ENCODE results near the gene GTPBP3.

The GTPBP3 gene

DNA sequence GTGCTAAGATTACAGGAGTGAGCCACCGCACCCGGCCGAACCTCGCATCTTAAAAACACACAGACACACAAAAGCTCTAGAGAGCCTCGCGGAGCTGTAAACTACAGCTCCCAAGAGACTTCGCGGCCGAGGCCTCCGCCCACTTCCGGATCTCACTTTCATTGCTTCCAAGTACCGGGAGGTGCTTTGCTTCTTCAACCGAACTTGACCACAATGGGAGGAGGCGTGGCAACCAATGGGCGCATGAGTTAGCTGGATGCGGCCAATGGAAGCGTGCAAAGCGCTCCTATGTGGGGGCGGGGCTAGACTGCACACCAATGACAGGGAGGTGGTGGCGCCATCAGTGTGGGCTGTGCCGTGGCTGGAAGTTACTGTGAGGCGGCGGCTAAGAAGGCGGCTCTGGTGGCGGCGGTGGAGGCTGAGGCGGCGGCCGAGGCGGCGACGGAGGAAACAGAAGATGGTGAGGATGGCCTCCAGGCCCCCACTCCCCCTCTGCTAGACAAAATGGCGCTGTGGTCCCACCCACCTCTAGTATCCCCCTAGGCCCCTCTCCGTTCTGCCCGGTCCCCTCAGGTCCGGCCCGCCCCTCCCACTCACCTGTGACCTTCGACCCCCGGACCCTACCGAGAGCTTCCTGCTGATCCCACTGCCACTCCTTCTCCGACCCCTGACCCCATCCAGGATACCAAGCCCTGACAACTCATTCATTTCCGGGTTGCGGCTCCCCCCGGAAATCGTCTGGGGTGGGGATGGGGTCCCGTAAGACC is 28.0 kb upstream of the GTPBP3 start, which contains the start of gene DDA1:
DDA1 (plus strand) TSS at position 366 of the 767 bp plus-strand sequence; CDS start at position 458, 92 bp downstream.
- DNase-seq (ENCODE audit: low spot score) = peak; percentile 98

DNA sequence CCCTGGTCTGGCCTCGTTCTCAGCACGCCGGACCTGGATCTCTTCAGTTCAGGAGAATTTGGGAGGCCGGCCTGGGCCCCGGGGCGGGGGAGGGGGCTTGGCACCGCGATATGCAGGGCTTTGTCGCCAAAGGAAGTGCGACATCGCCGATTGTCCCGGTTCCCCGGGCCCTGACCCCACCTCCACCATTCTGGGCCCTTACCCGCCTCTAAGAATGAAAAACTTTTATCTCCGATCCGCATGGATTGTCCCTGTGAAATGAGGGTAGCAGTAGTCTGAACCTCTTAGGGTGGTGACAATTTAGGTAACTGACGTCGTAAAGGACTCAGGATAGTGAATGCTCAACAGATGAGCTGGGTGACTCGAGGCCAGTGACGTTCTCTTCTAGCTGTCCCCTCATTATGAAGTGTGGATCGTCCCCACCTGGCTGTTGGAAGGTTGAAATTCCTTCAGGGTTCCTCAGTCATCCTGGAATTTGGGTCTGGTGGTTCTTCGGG is 27.3 kb upstream of the GTPBP3 start:
- DNase-seq (ENCODE audit: low spot score) = no peak

DNA sequence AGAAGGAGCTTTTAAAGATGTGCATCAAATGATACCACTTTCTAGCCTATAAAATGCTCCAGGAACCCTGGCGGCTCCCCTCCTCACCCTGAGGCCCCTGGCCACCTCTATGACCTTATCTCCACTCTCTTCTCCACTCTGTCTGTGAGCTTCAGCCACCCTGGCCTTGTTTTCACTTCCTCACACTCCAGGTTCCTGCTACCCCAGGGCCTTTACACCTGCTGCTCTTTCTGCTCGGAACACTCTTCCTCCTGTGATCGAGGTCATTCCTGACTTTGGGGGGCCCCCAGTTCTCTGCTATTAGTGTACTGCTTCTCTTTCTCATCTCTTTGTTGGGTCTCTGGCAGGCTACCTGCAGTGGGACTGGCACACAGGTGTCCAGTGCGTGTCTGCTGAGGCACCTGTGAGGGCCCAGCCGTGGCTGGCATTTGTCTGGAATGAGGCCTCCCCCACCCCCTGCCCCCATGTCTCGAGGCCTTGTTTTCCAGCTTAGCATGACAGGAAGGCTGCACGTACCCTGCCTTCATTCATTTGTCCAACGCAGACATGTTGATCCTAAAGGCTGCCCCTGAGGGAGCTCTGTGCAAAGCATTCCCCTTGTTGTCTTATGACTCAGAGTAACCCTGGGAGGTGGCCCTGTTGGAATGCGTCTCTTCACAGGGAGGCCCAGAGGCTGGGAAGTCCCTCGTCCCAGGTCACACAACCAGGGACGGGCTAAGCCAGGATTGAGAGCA is 25.7 kb upstream of the GTPBP3 start:
- DNase-seq (ENCODE audit: low spot score) = peak; percentile 15

DNA sequence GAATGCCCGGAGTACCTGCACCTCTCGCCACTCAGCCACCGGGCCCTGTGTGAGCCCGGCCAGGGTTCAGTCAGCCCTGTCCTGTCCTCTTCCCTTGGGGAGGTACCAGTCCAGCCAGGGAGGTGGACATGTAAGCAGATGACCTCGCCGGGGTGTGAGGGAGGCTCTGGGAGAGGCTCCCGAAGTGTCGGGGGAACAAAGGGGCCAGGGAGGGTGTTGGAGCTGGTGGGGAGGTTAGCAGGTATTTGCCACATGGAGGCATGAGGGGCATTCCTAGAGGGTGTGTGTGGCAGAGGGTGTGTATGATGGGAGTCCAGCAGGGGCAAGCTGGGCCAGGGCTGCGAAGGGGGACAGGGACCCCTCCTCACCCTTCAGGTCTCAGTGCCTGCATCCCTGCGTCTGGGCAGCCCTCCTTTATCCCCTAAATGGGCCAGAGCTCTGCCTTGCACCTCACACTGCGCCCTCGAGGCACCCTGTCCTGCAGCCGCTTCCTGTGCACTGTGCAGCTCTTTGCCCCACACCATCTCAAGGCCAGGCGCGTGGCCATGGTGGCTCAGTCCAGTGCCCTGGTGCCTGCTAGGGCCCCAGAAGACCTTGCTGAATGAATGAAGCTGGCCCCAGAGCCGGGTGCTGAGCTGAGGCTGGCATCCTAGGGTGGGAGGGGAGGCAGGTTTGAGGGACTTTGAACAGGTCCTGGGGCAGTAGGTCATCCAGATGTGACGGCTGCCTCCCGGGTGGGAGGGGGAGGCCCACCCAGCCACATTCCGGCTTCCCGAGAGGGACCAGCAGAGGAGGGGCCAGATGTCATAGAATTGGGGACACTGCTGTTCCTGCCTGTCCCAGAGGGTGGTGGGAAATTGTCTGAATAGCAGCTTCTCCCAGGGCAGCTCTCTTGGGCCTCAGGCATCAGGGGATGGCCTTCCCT is 24.9 kb upstream of the GTPBP3 start:
- no peak for DNase-seq (ENCODE audit: low spot score)

DNA sequence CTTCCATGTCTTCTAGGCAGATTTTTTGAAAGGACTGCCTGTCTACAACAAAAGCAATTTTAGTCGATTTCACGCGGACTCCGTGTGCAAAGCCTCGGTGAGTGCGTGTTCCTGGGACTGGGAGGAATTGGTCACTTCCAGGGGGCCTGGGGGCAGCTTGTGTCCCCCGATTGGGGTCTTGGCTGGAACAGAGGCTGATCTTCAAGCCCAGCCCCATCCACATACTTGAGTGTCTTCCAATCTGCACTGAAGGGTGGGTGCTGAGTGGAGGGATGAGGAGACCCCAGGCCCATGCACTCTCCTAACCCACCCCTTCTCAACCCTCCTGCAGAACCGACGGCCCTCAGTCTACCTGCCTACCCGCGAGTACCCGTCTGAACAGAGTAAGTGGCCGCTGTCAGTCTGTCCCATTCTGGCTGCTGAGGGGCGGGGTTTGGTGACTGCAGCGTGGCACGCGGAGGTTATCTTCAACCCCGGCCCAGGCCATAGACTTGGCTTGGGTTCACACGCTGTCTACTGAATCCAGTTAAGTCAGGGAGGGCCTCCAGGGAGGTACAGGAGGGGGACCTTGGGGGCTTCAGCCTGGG is 23.3 kb upstream of the GTPBP3 start:
- DNase-seq (ENCODE audit: low spot score) = no peak

DNA sequence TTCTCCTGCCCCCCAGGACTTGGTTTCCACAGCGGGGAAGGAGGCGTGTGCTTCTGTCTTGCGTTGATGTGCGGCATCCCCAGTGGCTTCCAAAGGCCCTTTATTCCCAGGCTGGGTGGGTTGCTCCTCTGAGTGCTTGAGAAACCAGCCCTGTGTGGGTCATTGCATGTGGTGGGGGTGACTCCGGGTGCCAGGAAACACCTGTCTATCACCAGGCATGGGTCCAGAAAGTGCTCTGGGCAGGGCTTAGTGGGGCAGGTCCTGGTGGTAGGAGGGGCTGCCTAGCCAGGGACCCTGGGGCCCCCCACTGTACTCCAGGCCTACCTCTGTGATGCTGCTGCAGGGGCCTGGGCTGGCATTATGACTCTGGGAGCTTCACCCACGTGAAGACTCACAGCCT is 18.4 kb upstream of the GTPBP3 start:
- DNase-seq (ENCODE audit: low spot score) = peak; percentile 5

DNA sequence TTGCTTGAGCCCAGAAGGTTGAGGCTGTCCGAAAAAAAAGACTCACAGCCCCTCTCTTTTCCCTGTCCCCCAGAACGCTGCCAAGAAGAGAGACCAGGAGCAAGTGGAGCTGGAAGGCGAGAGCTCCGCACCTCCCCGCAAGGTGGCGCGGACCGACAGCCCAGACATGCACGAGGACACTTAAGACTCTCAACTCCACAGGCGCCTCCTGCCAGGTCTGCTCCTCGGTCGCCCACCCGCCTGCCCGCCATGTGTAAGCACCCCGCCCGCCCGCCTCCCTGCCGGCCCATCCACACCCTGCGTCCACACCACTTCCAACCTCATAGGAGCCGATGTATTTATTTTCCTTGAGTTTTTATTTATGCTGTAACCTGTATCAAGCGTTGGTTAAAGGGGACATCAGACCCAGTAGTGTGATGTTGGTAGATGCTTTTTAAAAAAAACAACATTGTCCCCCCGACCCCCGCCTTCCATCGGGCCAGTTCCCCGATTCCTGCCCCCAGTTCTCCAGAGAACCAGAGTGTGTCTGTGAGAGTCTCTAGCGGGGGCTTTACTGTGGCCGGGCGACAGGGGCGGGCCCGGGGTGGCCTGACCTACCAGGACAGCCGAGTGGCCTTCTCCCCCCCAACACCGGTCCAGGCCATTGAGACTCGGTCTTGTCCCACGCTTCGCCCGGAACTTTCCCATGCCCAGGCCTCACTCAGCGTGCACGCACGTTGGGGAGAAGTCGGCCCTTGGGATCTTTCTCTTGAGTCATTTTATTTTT is 17.7 kb upstream of the GTPBP3 start:
- no peak for DNase-seq (ENCODE audit: low spot score)

DNA sequence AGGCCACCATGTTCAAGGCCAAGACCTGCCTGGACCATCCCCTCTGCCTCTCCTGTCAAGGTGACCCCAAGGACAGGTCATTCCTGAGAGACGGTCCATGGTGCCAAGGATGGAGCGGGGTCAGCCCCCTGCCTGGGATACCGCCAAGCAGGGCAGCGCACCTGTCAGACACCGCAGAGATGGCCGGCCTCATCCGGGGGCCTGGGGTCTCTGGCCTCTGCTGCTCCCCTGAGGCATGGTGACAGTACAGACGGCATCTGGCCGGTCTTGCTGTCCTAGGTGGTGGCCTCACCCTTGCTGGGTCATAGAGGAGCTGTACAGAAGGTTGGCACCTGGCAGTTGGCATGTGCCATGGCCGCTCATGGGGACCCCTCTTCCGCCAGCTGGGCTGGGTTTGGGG is 16.9 kb upstream of the GTPBP3 start:
- no peak for DNase-seq (ENCODE audit: low spot score)

DNA sequence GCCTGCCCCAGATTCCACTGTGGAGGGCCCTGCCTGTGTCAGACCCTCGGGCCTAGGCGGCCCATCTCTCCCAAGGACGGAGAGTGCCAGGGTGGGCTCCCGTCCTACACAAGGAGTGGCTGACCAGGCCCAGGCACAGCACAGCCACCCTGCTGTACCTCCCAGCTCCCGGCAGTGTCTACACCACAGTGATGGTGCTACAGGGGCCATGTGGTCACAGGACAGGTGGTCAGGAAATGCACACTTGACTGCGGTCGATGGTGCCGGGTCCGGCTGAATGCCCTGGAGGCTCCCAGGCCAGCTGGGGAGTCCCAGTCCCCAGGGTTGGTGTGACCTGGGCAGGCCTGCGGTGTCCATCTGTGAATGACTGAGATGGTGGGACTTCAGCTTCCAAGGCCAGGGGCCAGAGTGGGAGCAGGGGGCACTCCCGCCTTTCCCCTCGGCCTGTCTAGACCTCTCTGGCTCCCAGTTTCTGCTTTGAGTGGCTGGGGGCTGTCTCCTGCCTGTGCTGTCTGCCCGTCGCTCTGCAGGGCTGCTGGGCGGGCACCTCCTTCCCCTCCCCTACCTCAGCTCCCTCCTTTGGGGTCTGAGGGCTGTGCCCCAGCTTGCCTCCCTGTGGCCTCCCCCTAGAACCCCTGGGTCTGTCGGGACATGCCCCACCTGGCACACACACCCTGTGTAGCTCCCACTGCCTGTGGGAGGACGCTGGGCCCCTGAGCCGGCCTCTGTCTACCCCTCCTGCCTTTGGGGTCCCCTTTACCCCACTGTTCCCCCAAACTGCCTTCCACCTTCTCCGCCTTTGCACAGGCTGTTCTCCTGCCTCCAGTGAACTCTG is 15.5 kb upstream of the GTPBP3 start:
- DNase-seq (ENCODE audit: low spot score) = peak; percentile 8

DNA sequence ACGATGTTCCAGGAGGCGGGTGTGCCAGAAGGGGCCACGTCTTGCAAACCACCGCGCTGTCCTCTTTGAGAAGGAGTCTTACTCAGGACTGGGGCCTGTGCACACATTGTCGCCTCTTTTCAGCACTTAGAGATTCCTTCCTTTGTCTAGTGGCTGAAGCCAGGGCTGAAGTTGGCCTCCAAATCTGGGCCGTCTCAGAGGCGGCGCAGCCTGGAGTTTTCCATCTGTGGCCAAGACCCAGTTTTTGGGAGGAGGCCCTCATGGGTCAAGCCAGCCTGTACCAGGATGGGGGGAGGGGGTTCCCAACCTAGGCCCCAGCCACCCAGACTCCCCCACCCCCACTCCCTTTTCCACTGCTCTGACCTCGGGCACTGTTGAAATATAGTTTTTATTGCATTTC is 14.5 kb upstream of the GTPBP3 start:
- DNase-seq (ENCODE audit: low spot score) = no peak

DNA sequence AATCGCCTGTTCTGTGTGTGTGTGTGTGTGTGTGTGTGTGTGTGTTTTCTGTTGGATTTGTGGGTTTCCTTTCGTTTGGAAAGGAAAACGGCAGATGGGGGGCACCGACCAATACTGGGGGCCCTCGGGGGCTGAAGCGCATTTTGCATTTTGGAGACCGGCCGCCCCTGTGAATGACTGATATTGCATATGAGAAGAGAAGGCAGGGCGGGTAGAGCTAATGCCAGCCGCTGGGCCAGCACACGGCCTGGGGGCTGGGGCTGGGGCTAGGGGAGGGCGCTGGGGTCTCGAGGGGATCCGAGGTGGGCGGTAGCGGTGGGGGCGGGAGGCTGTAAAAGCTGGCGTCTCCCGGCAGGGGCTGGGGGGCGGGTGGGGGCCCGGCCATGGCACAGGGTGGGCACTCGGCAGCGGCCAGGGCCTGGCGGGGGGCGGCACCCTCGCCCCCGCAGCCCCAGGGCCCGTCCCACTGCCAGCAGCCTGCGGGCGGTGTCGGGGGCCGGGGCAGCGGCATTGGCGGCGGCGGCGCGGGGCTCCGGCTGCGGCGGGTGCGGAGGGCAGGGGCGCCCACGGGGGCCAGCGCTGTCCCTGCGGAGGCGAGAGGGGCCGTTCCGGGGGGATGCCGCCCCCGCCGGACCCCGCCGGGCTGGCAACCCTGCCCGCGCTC is 13.9 kb upstream of the GTPBP3 start:
- peak; percentile 31 for DNase-seq (ENCODE audit: low spot score)

DNA sequence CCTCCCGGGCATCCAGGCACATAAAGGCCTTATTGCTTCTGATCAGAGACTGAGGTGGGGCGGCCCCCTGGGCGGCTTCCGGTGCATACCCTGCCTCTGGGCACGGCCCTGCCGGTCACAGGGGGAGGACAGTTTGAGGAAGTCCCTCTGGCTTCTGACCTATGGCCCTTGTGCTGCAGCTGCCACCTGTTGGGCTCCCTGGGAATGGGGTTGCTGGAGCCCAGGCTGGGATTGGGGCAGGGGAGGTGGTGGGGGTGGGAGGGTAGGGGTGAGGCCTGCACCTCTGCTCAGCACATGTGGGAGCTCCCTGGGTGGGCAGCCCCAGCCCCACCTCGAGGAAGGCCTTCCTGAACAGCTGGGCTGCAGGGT is 13.4 kb upstream of the GTPBP3 start:
- peak; percentile 28 for DNase-seq (ENCODE audit: low spot score)

DNA sequence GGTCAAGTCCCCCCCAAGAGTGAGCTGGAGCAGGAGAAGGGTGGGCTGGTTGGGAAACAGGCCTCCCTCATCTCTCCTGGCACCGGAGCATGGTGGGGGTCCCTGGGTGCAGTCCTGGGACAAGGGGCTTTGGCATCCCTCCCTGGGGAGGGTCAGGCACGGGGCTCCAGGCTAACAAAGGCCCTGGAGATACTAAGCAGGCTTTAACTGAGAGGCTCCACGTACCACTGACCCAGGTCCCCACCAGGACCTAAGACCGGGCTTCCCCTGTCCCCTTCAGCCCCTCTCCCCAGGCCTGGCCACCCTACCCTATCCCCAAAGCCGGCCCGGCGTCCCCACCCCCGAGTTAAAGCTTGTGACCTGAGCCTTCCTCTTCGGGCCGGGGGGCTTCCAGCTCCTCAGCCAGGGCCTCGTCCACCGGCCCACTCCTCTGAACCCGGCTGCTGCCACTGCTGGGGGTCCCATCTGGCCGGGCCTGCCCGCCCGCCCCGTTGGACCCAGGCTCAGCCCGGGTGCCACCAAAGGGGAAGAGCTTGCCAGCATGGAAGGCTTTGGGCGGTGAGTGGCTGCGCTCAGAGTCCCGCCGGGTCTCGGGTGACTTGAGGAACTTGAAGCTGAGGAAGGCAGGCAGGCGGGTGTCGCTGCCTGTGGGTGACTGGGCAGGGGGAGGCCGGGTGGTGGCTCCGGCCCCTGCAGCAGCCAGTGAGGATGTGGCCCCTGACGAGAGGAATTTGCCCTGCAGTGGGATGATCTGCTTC is 12.8 kb upstream of the GTPBP3 start:
- peak; percentile 15 for DNase-seq (ENCODE audit: low spot score)

DNA sequence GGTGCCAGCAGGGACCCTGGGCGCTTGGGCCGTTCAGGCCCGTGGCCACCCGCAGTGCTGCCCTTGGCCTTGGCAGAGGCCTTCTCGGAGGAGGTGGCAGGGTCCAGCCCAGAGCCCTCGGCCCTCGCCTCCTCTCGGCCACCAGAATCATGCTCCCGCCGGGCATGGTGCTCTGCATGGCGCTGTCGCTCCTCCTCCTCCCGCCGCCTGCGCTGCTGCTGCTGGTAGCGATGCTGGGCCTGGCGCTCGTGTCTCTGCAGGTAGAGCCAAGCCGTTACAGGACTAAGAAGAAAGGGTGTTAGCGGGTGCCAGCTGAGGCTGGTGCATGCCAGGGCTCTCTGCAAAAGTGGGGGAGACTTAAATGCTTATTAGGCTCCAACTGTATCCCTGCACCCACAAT is 12.2 kb upstream of the GTPBP3 start:
- DNase-seq (ENCODE audit: low spot score) = no peak

DNA sequence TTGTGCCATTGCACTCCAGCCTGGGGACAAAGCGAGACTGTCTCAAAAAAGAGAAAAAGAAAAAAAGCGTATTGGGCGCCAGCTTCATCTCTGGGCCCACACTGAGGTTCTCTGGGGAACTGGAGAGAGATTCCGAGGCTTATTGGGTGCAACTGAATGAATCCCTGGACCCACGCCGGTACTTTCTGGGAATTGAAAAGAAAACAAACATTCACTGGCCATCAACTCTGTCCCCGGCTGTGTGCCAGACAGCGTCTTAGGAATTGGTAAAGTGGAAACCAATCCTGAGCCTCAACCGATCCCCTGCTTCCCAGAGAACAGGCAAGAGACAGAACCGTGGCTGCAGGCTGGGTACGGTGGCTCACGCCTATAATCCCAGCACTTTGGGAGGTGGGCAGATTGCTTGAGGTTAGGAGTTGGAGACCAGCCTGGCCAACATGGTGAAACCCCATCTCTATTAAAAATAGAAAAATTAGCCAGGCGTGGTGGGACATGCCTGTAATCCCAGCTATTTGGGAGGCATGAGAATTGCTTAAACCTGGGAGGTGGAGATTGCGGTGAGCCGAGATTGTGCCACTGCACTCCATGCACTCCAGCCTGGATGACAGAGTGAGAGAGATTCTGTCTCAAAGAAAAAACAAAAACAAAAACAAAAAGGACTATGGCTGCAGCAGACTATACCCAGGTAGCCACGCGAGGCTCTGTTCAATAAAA is 11.3 kb upstream of the GTPBP3 start:
- no peak for DNase-seq (ENCODE audit: low spot score)

DNA sequence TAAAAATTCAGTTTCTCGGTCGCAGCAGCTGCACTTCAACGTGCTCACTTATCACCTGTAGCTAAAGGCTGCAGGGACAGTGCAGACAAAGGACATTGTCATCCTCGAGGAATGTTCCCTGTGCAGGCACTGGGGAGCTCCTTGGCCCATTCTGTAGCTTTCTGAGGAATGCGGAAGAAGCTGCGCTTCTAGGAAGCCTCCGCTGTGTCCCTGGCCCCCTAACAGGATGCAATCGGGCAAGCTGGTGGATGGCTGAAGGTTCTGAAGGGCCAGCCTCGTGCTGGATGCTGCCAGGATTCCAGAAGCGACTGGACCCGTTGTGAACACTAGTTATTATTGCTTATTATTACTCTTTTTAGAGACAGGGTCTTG is 10.8 kb upstream of the GTPBP3 start:
- DNase-seq (ENCODE audit: low spot score) = peak; percentile 17

DNA sequence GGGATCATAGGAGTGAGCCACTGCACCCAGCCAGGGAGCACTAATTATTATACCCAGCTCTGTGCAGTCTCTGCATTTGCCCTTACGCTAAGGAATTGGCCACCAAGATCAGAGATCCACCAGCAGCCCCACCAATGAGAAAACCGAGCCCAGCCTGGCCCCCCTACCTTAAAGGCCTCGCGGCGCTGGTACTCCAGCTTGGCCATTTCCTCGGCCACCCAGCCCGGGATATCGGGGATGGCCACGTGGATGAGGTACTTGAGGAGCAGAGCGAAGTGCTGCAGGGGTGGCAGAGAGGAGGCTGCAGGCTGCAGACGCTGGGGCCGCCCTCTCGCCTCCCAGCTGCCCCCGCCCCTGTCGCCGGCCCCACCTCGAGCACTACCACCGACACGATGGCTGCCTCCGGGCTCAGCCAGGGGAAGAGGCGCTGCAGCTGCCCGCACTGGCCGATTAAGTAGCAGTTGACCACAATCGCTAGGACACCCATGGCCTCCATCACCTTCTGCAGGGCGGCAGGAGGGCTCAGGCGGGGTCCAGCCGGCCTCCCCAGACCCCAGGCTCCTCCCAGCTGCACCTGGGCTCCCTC is 10.2 kb upstream of the GTPBP3 start:
- DNase-seq (ENCODE audit: low spot score) = no peak

Measured in iPS-NIHi11 (cell line).